Ascending aorta (tissue), 2 donors: Measurements from ENCODE around the gene TEX29. TPM values are rescaled to one million over a fixed set of nuclear protein-coding genes. Genes with fewer than 3 reads are reported as not detected.

Experiments
- DNase-seq, 2 donors: peaks; one replicate each; pipeline ENCODE4 v3.0.0-alpha.2; 2019; ENCODE audit warnings: low spot score in 2 of 2
- H3K27ac ChIP-seq, 2 donors: fragments of 200-600 bp; sonication (generic); one replicate each; pipeline ENCODE4 v1.5.1; 2016 to 2017; ENCODE audit warnings: mild to moderate bottlenecking in 1 of 2
- H3K27me3 ChIP-seq: fragments of 200-600 bp; sonication (generic); one replicate; pipeline ENCODE4 v1.5.1; 2017
- H3K36me3 ChIP-seq, 2 donors: fragments of 200-600 bp; sonication (generic); one replicate each; pipeline ENCODE4 v1.5.1; 2016
- H3K4me1 ChIP-seq, 2 donors: fragments of 200-600 bp; sonication (generic); one replicate each; pipeline ENCODE4 v1.5.1; 2016 to 2017; ENCODE audit warnings: mild to moderate bottlenecking in 1 of 2
- H3K4me3 ChIP-seq, 2 donors: fragments of 200-600 bp; sonication (generic); one replicate each; pipeline ENCODE4 v1.5.1; 2016 to 2017; ENCODE audit warnings: mild to moderate bottlenecking in 1 of 2
- H3K9me3 ChIP-seq, 2 donors: fragments of 200-600 bp; sonication (generic); one replicate each; pipeline ENCODE4 v1.5.1; 2016
- CTCF ChIP-seq, 3 experiments: fragments of 200-600 bp in 2 of 3; fragments of 450-650 bp in 1 of 3; sonication (generic) in 2 of 3; IDR thresholded peaks; one replicate each; pipeline ENCODE4 v1.5.1; 2016 to 2019; ENCODE audit warnings: antibody characterized with exemption in 3 of 3, mild to moderate bottlenecking in 1 of 3, moderate library complexity in 1 of 3
- intact Hi-C: fragments of 100-400 bp; cut with DNase I; formaldehyde crosslinking; loops from one replicate; pipeline ENCODE4 v1.15.1; 2023
- total RNA-seq: library from RNA; depleted of rRNA; stranded (reverse); fragments of >200 nt; gene quantifications from one replicate; pipeline ENCODE4 v1.1.0, GENCODE V29; 2016

The TEX29 gene
- total RNA-seq, 1 donor from 2014 or later: not detected

- H3K27ac ChIP-seq: no peak overlapping the region
- no peak for TF ChIP-seq CTCF (IDR thresholded peaks at IDR 0.05)
- no peaks in the 10 kb centered on the region for H3K9me3 ChIP-seq
- H3K27me3 ChIP-seq: no peaks in the 10 kb centered on the region
- DNase-seq: peak in 1 of 2 donors; percentile 39
- no peaks in the 10 kb centered on the region for H3K36me3 ChIP-seq
- no peaks in the 10 kb centered on the region for H3K4me1 ChIP-seq
- H3K4me3 ChIP-seq: no peak overlapping the region
- intact Hi-C loops: no loop called here
Observed at GRCh38 chr13:111383591-111384440, 63.4 kb downstream of the TEX29 start.

GRCh38 chr13:111384441-111385182 is 64.2 kb downstream of the TEX29 start:
- H3K4me1 ChIP-seq: no peaks in the 10 kb centered on the region
- intact Hi-C loops: no loop called here
- no peaks in the 10 kb centered on the region for H3K36me3 ChIP-seq
- DNase-seq: peak in 1 of 2 donors; percentile 37
- no peak overlapping the region for H3K4me3 ChIP-seq
- H3K9me3 ChIP-seq: no peaks in the 10 kb centered on the region
- no peak for TF ChIP-seq CTCF (IDR thresholded peaks at IDR 0.05)
- no peaks in the 10 kb centered on the region for H3K27me3 ChIP-seq
- no peak overlapping the region for H3K27ac ChIP-seq

- H3K4me3 ChIP-seq: no peak overlapping the region
- no peak for TF ChIP-seq CTCF (IDR thresholded peaks at IDR 0.05)
- H3K4me1 ChIP-seq: no peaks in the 10 kb centered on the region
- H3K9me3 ChIP-seq: no peaks in the 10 kb centered on the region
- H3K27me3 ChIP-seq: no peaks in the 10 kb centered on the region
- H3K27ac ChIP-seq: no peak overlapping the region
- H3K36me3 ChIP-seq: no peaks in the 10 kb centered on the region
- DNase-seq: peak in 1 of 2 donors; percentile 31
- intact Hi-C loops: no loop called here
Observed at GRCh38 chr13:111385183-111385857, 64.9 kb downstream of the TEX29 start.

DNA sequence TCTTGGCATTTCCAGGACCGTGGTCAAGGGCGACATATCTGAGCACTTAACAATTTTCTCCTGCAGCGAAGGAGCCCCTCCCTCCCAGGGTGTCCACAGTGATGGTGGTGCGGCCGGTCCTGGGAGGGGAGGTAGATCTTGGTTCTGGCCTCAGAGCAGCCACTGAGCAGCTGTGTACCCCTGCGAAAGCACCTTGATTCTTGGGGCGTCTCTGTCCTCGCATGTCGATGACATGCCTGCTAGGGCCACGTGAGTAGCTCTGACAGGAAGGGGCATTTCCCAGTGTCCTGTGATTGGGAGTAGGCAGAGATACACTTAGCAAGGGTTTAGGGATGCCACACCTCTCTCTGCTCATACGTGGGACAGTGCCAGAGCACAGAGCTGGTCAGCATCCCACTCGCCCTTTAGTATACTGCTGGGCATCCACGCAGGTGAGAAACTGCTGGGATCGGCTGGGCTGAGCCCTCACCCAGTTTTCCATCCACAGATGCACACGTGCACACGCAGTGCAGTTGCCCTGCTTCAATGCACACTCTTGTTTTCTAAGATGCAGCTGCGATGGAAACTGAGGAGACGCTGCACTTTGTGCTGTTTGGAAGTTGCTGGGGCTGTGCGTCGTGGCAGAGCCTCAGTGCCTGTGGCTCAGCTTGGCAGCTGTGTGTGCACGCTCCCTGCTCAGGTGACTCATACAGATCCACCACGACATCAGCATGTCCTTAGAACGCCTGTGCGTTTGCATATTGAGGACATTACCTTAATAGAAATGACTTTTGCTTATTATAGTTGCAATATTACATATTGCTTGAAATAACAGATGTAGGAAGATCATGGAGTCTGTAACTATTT is 66.8 kb downstream of the TEX29 start:
- no peaks in the 10 kb centered on the region for H3K9me3 ChIP-seq
- H3K4me3 ChIP-seq: no peak overlapping the region
- no peak for TF ChIP-seq CTCF (IDR thresholded peaks at IDR 0.05)
- H3K4me1 ChIP-seq: no peaks in the 10 kb centered on the region
- no peaks in the 10 kb centered on the region for H3K36me3 ChIP-seq
- intact Hi-C loops: no loop called here
- H3K27me3 ChIP-seq: no peaks in the 10 kb centered on the region
- no peak overlapping the region for H3K27ac ChIP-seq
- peak in 1 of 2 donors; percentile 8 for DNase-seq
